Astrocyte of the spinal cord (primary cell): ENCODE results near the gene MSL1.

Experiments used
- DNase-seq: peaks from one replicate; pipeline ENCODE4 v3.0.0; 2011; ENCODE audit warnings: low read depth, low spot score
- H3K4me3 ChIP-seq: 2 replicates; pipeline ENCODE4 v1.5.1; 2011; ENCODE audit warnings: low read depth, mild to moderate bottlenecking, low read length, moderate library complexity
- in situ Hi-C: cut with HindIII; loops from 2 replicates; pipeline ENCODE4 v1.10.0; 2017; ENCODE audit warnings: low sequenced_read_pairs
- TF ChIP-seq, protein P1 (sequence below): IDR thresholded peaks from 2 replicates; pipeline ENCODE4 v1.5.1; 2012; ENCODE audit warnings: low read depth, mild to moderate bottlenecking, low read length, inconsistent platforms

Gene MSL1

GRCh38 chr17:40105861-40106759, 15.7 kb upstream of the MSL1 start:
- no peak for DNase-seq
- TF ChIP-seq, protein P1, sequence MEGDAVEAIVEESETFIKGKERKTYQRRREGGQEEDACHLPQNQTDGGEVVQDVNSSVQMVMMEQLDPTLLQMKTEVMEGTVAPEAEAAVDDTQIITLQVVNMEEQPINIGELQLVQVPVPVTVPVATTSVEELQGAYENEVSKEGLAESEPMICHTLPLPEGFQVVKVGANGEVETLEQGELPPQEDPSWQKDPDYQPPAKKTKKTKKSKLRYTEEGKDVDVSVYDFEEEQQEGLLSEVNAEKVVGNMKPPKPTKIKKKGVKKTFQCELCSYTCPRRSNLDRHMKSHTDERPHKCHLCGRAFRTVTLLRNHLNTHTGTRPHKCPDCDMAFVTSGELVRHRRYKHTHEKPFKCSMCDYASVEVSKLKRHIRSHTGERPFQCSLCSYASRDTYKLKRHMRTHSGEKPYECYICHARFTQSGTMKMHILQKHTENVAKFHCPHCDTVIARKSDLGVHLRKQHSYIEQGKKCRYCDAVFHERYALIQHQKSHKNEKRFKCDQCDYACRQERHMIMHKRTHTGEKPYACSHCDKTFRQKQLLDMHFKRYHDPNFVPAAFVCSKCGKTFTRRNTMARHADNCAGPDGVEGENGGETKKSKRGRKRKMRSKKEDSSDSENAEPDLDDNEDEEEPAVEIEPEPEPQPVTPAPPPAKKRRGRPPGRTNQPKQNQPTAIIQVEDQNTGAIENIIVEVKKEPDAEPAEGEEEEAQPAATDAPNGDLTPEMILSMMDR = no peak
- H3K4me3 ChIP-seq = no peak overlapping the region
- in situ Hi-C loops = no loop called here

GRCh38 chr17:40106760-40107521, 14.8 kb upstream of the MSL1 start:
- H3K4me3 ChIP-seq = no peak overlapping the region
- DNase-seq = no peak
- TF ChIP-seq, protein P1 = no peak
- in situ Hi-C loops = no loop called here

- H3K4me3 ChIP-seq = no peak overlapping the region
- in situ Hi-C loops = no loop called here
- no peak for DNase-seq
- TF ChIP-seq, protein P1 = no peak
Measured at GRCh38 chr17:40107522-40108174, 14.1 kb upstream of the MSL1 start.

DNA sequence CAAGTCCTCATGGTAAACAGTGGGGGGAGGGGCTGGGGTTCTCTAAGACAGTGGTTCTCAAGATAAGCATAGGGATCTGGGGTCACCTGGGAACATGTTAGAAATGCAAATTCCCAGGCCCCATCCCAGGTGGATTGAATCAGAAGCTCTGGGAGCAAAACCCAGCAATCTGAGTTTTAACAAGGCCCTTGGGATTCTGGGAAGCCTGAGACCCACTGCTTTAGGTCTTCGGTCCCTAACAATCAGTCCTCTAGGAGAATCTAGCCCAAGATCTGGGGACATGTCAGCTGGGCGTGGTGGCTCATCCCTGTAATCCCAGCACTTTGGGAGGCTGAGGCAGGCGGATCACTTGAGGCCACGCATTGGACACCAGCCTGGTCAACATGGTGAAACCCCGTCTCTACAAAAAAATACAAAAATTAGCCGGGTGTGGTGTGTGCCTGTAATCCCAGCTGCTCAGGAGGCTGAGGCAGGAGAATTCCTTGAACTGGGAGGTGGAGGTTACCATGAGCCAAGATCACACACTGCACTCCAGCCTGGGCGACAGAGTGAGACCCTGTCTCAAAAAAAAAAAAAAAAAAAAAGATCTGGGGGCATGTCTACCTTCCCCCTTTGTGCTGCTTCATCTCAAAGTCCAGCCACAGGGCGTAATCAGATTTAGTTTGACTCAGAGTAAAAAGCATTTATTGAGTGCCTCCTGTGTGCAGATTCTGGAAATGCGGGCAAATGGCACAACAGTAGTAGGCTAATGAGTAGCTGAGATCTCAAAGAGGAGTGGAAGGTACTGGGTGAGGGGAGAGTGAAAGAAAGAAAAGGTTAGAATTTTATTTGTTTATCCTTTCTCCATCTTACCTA, 12.6 kb upstream of the MSL1 start:
- TF ChIP-seq, protein P1 = peak; percentile 21
- in situ Hi-C loops = no loop called here
- DNase-seq = no peak
- H3K4me3 ChIP-seq = no peak overlapping the region

- H3K4me3 ChIP-seq = no peak overlapping the region
- TF ChIP-seq, protein P1 = no peak
- in situ Hi-C loops = no loop called here
- no peak for DNase-seq
Measured at GRCh38 chr17:40110026-40110845, 11.5 kb upstream of the MSL1 start.
